GM21360 (cell line): Measurements from ENCODE around the gene LLGL2.
A peak's percentile ranks its signal among the peaks of the same experiment; 100 is the strongest.
"Not testable (repeated sequence)": the region's sequence is repeated elsewhere in the genome, so short reads cannot be mapped to it uniquely, and the experiment has no call there.

Experiments
- ATAC-seq: cut with Tn5 transposase; IDR thresholded peaks from one replicate; pipeline ENCODE4 v1.9.1; 2021; ENCODE audit warnings: mild to moderate bottlenecking, moderate library complexity; ENCODE audit not compliant: unreplicated experiment

Gene LLGL2

DNA sequence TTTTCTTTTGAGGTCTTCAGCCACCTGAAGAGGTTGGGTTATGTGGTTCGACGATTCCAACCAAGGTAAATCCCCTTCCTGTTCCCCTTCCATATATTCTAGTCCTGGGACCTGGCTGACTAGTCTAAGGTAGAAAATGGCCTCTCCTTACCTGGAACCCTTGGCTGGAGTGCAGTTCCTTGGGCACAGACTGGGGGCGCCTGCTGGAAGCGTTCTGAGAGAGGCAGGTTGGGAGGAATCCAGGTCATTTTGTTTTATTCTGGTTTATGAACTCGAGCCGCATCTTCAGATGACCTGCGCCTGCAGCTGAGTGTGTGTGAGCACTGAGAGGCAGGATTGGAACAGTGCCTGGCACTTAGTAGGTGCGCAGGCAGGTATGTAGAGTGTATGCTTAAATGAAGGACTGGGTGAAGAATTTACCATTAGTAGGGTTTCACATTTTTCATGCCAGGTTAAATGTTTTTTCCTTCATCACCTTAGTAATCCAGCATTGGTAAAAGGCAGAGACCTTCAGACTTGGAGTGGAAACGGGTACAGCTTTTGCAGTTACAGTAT lies 6.4 kb upstream of the LLGL2 start:
- ATAC-seq: no peak

DNA sequence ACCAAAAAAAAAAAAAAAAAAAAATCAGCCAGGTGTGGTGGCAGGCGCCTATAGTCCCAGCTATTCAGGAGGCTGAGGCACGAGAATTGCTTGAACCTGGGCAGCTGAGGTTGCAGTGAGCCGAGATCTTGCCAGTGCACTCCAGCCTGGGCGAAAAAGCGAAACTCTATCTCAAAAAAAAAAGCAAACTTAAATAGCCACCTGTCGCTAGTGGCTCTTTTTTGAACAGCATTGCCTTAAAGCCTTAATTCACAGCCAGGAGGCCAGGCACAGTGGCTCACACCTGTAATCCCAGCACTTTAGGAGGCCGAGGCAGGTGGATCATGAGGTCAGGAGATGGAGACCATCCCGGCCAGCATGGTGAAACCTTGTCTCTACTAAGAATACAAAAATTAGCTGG lies 5.1 kb upstream of the LLGL2 start:
- ATAC-seq: not testable (repeated sequence)

GRCh38 chr17:75521290-75521689 lies 4.2 kb upstream of the LLGL2 start:
- no peak for ATAC-seq

DNA sequence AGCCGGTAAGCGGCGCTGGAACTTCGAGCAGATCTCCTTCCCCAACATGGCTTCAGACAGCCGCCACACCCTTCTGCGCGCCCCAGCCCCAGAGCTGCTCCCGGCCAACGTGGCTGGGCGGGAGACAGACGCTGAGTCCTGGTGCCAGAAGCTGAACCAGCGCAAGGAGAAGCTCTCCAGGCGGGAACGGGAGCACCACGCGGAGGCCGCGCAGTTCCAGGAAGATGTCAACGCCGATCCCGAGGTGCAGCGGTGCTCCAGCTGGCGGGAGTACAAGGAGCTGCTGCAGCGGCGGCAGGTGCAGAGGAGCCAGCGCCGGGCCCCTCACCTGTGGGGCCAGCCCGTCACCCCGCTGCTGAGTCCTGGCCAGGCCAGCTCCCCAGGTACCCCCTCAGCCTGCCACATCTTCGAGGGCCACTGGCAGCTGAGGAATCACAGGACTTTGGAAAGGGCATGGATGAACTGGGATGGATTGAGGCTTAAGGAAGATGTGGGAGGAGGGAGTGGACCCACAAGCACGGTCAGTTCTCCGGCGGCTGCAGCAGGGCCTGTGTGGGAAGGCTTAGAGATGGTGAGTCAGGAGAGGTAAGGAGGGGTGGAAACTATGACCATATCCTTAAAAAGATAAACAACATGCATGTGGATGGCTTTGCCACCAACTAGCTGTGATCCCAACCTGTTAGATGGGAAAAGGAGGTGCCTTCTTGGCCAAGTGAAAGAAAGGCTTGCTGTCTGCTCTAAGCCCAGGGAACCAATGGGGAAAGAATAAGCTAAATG lies 3.4 kb upstream of the LLGL2 start:
- ATAC-seq: no peak

GRCh38 chr17:75523647-75524046 lies 1.9 kb upstream of the LLGL2 start:
- no peak for ATAC-seq

DNA sequence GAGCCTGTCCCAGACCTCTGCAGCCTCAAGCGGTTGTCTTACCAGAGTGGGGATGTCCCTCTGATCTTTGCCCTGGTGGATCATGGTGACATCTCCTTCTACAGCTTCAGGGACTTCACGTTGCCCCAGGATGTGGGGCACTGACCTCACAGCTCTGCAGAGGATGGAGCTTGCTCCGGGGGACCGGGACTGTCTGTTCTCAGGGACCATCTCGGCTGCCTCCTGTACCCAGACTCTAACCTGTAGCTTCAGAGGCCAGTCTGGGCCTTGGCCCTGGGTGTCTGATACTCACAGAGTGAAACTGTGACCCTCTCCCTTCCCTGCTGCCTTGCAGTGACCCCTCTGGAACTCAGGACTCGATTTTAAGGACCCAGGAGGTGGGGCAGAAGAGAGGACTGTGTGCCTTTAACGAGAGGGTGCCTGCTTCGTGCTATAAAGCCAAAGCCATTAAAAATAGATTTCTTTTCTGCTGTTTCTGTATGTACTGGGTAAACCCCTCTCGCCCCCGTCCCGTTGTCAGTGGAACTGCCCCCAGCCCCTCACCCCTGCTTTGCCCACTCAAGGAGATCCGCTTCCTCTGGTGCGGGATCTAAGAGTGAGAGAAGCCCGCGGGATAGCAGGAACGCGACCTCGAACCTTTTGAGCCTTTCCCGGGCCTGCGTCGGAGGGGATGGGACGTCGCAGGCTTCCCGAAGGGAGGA lies 1.1 kb upstream of the LLGL2 start:
- ATAC-seq: no peak

- ATAC-seq: peak; percentile 25
These were observed 483 bp downstream of the LLGL2 start for GRCh38 chr17:75525806-75526554.

- ATAC-seq: no peak
These were observed 1.2 kb downstream of the LLGL2 start for GRCh38 chr17:75526555-75527270.

DNA sequence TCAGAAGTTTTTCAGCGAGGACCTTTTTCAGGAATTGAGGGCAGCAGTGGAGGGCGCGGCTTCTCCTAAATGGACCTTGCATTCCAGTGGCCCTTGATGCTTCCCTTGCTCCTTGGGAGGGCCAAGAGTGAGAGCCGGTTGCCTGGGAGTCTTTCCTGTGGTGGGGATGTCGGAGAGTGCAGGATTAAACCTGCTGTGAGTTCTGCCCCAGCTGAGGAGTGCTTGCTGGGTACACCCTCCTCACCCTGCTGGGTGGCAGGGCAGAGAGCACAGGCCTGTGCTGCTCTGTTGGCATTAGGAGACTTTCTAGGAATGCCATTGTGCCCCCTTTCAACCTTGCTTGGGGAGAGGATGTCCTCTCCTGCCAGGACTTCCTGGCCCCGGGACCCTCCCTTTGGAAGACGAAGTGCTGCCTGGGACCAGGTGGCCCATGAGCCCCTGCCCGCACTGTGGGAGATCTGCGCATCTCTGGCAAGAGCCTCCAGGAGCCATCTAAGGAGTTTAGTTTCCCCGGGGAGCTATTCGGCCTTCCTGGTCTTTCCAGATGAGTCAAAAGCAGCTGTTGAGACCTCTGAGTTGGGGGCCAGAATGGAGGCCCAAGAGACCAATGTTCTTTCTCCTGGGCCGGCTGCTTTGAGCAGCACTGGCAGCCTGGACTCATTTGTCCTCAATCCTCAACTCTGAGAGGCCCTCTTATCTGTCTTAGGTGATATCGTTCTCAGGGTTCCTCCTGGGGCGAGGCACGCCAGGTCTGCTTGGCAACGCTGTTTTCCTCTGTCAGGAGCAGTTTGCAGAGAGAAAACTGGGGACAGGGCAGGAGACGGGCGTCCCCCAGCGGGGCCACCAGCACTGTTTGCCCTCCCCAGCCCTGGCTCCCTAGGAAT lies 5.6 kb downstream of the LLGL2 start:
- no peak for ATAC-seq

GRCh38 chr17:75531721-75532072 lies 6.2 kb downstream of the LLGL2 start:
- ATAC-seq: no peak

DNA sequence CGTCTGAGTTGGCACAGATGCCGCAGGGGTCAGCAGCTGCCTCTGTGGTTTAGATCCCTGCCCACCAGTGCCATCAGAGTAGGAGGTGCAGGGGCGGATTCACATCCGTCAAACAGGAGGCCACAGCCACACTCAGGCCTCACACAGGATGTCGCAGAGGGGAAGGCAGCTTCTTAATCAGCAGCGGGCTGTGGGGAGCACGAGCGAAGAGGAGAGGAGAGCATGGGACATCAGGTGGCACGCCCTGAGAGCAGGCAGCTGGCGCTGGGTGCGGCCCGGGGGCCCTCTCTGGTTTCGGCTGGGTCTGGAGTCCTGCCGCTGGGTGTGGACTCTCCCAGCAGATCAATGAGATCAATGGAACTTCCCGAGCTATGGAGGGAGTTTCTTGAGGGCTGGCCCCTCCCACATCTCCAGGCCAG lies 9.6 kb downstream of the LLGL2 start:
- no peak for ATAC-seq

DNA sequence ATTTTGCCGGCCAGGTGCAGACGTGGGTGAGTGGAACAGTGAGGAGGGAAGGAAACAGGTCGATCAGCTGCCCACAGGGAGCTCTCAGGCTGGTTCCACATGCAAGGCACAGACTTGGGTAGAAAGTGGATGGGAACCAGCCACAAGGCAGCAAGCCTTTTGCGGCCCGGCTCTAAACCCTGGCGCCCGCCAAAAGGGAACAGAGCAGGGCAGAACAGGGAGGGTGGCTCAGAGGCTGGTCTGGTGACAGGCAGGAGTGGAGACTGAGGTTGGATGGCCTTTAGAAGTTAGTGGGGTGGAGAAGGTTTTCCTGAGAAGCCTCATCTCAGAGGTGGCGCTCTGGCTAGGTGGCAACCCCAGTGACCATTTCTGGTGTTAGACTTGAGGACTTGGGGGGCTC lies 10.4 kb downstream of the LLGL2 start:
- ATAC-seq: no peak

DNA sequence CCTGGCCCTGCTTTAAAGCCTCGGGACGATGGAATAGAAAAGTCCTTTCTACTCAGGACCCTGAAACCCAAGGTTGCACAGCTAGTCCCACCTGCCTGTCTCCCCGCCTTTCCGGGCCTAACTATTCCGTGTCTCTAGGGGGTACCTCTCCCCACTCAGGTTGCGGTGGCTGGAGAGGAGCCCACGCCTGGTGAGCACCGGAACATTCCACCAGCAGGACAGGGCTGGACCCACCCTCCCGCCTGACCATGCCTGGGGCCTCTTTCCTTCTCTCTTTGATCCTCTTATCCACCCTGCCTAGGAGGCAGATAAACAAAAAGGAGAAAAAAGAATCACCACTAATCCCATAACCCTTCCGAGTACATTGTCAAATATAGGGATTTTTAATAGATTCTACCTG lies 10.9 kb downstream of the LLGL2 start:
- no peak for ATAC-seq

DNA sequence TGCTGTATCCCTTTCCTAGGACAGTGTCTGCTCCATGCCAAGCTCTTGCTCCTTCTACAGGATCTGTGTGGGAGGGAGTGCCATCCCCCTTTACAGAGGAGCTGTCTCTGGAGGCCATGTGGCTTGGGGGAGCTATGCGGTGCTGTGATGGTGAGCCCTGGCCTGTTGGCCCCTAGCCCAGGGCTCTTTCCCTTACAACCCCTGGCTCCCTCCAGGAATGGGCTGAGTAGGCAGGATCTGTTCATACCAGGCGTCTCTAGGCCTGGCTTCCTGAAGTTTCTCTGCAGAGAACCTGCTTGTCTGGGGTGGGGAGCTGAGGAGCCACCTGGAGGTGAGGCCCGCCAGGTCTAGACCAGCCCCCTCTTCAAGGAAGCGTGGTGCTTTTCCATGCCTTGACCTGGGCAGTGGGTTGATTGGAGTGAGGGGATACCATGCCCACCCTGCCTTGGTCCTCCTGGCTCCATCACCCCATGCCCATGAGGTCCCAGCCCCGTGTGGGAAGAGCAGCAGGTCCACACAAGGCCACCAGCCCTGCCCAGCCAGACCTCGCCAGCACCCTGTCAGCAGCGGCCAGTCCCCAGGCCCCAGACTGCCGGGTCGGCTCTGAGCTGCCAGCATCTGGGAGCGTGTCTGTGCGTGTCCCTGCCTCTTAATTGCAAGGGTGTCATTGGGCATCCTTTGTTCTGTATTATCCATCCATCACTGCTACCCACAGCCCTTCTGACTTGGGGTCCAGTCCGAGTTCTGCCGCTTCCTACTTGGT lies 14.7 kb downstream of the LLGL2 start:
- no peak for ATAC-seq

DNA sequence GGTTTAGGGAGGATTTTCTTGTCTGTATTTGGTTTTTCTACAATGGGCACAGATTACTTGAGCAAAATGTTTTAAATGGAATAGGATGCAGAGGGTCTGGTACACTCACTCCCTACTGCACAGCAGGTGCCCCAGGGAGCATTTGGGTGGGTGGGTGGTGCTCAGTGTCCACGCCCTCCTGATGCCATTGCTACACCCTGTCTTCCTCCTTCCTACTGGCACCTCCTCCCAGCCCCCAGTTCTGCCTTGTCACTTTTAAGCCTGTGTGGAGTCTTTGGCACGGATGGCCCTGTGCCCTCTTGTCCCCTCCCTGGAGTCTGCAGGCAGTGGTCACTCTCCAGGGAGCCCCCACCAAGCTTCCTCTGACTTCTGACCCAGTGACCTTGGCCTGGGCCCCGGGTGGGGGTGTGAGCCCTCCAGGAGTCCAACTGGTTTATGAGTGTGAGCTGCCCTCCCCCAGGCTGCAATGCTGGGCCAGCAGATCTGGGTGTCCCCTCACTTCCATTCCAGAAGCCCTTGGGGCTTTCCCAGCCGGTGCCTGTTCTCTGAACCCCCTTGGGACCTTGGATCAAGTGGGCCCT lies 15.5 kb downstream of the LLGL2 start:
- no peak for ATAC-seq

DNA sequence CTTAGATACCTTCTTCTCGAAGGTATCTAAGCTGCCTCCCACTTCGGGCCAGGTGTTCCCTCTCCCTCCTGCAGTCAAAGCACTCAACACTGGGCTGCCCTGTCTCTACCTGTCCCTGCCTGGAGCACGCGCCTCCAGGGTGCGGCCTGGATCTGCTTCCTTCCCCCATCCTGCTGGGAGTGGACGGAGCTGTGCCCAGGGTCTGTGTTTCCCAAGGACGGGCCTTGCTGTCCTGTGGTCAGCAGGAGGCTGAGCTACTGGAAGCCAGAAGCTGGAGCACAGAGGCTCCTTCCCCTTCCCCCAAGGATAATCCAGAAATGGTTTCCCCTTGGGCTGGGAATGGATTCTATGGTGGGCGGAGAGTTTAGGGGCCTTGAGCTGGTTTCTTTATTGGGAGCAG lies 16.7 kb downstream of the LLGL2 start:
- no peak for ATAC-seq

- no peak for ATAC-seq
These were observed 17.3 kb downstream of the LLGL2 start for GRCh38 chr17:75542728-75543336.

DNA sequence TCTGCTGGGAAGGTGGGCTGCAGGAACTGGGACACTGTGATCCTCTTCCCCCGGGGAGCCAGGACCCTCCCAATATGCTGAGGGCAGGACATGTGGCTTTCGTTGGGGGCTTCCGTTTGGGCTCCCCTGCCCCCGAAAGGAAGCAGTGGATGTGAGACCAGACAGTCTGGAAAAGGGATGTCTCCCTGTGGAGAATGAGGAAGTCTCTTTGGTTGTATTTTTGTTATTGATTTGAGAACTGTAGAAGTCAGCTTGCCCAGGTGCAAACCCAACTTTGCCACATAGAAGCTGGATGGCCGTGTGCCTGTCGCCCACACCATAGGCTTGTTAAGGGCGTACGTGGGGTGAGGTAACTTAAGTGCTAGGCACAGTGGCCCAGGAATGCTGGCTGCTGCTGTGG lies 18.8 kb downstream of the LLGL2 start:
- ATAC-seq: no peak
